Activated T-helper 1 cell treated with anti-CD3 and anti-CD28 coated beads, Interleukin-2, amount 50 U/mL, for 16 hours (primary cell): ENCODE data around the gene FAM184A.
A peak's percentile ranks its signal among the peaks of the same experiment; 100 is the strongest.

Experiments
- DNase-seq, 2 donors: peaks; one replicate each; pipeline ENCODE4 v3.0.0-alpha.2; 2020; ENCODE audit warnings: low read depth in 1 of 2, low spot score in 1 of 2

The FAM184A gene

DNA sequence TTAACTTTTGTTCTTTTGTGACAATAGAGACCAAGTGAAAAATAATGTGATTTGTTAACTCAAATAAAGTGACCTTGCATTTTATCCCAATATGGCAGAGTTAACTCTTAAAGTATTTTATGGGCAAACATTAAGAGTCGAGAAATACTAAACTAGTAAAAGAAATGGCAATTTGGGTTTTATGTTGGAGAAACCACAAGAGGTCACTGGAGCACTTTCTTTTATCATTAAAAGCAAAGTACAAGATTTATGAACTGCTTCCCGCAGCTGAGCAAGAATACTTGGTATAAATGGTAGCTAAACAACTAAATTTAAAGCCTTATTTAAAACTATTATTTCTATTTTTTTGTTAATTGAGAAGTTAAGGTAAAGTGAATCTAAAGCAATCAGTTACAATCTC lies 110.0 kb downstream of the FAM184A start:
- no peak for DNase-seq

DNA sequence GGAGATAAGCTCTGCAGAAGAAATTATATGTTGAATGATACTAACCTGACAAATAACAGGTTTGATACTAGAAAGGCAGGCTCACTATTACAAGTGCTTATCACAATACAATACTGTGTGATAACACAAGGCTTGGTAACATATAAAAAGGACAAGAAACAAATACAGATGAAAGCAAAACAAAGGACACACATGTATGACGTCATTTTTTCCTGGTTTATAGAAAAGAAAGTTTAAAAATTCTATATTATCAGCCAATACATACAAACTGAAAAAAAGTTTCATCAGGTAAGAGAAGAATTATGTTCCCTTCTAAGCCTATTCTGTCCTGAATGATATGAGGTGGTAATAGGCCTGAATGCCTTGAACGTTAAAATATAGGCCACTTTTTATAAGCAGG lies 111.2 kb downstream of the FAM184A start:
- DNase-seq: no peak

DNA sequence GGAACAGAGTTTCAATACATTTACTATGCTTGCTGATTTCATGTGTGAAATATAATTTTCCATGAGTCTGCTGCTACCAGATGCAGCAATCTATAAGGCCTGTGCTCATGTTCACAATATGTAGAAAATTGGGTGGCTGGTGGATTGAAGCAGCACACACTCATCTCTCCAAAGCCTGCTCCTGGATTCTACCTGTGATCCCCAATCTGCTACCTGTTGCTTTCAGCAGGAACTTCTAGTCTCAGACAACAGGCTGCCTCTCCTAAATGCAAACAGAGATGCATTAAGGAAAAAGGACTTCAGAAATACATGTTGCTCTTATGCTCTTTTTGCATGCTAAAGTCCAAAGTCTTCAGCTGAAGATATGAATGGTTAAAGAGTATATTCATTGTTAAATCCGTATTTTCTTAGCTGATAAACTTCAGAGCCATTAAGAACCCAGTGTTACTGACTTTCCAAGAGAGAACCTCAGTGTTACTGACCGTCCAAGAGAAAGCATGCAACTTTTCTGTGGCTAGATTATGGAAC lies 112.6 kb downstream of the FAM184A start:
- no peak for DNase-seq

DNA sequence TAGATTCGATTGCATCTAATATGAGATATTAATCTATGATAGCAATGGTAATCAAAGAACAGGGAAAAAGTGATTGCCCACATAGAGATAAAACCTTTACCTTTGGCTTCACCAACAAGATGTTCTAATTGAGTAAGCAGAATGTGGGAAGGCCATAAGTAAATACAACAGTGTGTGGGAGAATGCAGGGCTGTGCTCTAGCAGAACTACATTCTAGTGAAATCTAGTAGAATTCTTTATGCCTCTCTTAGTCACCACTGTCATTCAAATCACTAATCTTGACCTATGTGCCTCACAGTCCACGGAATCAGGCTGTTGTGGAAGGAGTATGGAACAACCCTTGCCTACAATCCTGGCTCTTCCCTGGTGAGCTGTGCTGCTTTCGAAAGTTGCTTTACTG lies 113.1 kb downstream of the FAM184A start:
- DNase-seq: no peak

DNA sequence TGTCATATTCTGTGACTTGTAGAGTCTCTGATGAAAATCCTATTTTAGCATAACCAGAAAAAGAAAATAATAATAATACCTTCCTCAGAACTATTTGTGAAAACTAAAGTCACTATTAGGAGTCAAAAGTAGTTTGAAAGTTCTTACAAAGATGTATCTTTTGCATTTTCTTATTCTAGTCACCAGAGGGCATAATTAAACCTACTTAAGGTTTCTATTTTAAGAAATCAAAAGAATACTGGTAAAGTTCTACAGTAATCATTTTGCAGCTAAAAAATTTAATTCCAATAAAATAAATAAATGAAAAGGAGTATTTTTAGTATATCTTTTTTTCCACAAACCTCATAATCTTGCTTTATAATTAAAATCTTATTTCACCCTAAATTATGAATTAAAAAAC lies 115.5 kb downstream of the FAM184A start:
- DNase-seq: no peak

DNA sequence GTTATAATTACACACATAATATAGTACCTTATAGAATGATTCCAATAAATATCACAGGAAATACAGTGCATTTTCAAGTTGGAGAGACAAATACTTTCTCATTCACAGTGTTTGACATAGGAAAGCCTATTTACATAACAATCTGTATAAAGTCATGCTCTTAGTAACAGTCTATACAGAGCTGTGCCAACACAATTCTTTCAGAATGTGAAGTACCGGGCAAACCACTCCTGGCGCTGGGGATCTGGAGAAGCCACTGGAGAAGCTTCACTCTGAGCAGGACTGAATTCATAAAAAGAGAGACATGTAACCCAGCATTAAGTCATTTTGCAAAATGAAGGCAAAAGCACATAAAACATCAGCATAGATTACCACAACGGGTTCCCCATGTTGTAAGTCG lies 118.6 kb downstream of the FAM184A start:
- DNase-seq: no peak

DNA sequence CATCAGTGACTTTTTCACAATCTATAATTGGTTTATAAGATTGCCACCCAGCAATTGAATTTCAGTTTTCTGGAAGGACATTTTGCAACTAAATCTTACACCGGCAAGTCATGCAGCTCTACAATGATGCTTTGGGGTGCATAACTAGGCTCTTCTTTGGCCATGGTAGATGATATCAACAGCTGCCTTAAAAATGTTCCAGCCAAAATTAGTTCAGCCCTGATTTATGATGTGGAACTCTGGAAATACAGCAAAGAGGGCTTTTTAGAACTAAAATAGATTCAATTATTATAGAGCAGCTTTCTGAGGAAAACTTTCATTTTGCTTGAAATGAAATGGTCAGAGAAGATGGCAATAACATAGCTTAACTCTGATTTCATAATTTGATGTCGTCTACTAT lies 125.1 kb downstream of the FAM184A start:
- no peak for DNase-seq

DNA sequence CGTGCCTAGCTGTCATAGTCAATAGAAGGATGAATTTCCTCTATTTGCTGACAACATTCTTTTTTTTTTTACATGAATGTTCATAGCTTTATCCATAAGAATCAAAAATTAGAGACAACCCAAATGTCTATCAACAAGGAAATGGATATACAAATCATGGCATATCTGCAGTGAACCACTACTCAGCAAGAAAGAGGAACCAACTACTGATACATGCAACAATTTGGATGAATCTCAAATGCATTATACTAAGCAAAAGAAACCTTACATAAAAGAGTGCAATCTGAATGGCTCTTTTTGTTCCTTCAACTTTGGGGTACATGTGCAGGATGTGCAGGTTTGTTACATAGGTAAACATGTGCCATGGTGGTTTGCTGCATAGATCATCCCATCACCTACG lies 125.8 kb downstream of the FAM184A start:
- DNase-seq: no peak

DNA sequence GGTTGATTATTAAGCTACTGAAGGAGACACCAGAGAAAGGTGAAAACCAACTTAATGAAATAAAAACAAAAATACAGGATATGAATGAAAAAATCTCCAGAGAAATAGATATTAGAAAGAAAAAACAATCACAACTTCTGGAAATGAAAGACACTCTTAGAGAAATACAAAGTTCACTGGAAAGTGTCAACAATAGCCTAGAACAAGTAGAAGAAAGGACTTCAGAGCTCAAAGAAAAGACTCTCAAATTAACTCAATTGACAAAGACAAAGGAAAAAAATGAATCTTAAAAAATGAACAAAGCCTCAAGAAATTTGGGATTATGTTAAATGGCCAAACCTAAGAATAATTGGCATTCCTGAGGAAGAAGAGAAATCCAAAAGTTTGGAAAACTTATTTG lies 133.2 kb downstream of the FAM184A start:
- no peak for DNase-seq

DNA sequence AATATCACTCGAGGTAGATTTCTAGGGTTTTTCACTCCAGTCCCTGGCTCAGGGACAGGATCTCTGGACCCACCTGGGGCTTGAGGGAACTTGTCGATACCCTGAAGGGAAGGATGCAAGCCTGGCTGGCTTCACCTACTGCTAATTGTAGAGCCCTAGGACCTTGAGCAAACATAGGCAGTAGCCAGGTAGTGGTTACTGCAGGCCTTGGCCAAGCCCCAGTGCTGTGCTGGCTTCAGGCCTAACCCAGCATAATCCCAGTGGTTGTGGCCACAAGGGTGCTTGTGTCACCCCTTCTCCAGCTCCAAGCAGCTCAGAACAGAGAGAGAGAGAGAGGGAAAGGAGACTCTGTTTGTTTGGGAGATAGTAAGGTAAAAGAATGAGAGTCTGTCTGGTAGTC lies 137.7 kb downstream of the FAM184A start:
- DNase-seq: no peak

DNA sequence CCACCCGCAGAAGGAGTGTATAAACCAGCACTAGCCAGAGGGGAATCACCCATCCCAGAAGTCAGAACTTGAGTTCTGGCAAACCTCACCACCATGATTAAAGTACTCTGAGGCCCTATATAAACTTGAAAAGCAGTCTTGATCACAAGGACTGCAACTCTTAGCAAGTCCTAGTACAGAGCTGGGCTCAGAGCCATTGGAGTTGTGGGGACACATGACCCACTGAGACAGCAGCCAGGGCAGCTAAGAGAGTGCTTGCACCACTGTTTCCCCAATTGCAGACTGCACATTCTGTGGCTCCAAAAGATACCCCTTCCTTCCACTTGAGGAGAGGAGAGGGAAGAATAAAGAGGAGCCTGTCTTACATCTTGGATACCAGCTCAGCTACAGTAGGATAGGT lies 138.8 kb downstream of the FAM184A start:
- no peak for DNase-seq

DNA sequence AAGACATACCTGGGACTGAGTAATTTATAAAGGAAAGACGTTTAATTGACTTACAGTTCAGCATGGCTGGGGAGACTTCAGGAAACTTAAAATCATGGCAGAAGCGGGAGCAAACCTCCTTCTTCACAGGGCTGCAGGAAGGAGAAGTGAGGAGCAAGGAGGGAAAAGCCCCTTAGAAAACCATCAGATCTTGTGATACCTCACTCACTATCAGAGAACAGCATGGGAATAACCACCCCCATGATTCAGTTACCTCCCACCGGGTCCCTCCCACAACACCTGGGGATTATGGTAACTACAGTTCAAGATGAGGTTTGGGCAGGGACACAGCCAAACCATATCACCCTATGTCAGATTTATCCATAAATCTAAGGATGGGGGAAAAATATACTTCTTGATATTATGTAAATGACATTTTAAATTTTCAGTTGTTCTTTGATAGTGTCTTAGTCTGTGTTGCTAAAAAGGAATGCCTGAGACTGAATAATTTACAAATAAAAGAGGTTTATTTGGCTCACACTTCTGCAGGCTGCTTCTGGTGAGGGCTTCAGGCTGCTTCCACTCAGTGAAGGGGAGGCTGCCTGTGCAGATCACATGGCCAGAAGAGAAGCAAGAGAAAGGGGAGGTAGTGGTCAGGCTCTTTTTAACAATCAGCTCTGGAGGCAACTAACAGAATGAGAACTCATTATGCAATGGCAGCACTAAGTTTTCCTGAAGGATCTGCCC lies 142.3 kb downstream of the FAM184A start:
- no peak for DNase-seq

DNA sequence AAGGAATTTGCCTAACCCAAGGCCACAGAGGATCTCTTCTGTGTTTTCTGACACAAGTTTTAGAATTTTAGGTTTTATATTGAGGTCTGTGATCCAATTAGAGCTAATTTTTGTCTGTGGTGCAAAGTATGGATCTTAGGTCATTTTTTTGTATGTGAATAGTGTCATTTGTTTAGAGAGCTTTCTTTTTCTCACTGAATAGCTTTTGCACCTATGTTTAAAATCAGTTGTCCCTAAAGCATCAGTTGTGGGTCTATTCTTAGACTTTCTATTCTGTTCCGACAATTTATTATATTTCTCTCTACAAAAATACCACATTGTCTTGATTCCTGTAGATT lies 143.2 kb downstream of the FAM184A start:
- DNase-seq: no peak

DNA sequence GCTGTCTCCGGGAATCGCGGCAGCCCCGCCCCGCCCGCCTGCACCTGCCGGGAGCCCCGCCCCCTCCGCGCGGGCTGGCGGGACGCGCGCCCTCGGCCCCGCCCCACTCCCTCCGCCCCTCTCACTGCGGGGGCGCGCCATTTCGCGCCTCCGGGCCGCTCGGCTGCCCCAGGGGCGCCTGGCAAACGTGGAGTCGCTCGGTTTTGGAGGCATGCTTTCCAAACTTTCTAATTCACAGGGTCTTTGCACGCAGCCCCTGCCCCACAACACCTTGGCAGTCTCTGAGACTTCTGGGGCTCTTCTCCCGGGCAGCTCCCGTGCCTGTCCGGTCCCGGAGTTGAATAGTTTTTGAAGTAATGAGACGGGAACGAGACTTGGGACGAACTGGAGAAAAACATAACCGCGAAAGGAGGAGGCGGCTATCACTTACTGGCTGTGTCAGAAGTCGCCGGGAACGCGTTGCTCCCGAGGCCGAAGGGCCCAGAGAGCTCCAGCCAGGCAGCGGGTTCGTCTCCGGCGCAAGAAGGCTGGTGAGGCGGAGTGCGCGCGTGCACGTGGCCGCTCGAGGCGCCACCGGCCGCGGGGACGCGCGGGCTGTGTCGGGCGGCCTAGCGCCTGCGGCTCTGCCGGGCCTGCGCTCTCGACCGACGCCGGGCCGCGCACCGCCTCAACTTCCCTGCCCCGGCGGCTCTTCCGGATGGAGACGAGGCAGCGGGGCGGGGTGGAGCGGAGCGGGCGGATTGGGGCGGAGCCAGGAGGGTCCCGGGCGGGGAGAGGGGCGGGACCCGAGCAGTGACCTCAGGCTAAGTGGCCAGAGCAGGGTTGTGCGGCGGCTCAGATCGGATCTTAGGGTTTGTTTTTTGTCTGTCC lies 143.8 kb downstream of the FAM184A start, which contains the start of gene MCM9:
MCM9 (minus strand) TSS at position 699 of the 870 bp plus-strand sequence. CDS start 3,436 bp downstream, outside the sequence.
- peak; percentile 72 to 82 for DNase-seq

DNA sequence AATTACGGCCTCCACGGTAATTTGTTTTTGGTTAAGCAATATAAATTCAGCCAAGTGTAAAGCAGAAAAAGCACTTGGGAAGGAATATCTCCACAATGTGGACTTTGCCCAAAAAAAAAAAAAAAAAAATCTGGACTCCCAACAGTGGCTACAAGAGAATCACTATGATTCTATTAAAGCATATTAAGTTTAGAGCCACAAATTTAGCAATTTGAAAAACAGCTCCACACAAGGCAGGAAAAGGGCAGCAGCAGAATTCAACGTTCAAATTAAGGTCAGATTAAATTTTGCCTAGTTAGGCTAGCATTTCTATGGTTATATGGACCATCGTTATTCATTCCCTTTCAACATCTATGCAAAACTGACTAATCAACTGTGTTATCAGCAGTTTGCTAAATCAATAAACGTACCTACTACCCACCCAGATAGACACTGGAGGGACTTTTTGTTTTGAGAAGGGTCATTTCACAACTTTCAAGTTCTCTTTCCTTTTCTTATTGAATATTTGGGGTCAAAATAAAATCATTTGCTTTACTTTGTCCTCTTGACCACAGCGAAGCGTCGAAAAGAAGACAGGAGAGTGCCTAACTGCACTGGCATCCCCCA lies 144.5 kb downstream of the FAM184A start:
- DNase-seq: no peak

DNA sequence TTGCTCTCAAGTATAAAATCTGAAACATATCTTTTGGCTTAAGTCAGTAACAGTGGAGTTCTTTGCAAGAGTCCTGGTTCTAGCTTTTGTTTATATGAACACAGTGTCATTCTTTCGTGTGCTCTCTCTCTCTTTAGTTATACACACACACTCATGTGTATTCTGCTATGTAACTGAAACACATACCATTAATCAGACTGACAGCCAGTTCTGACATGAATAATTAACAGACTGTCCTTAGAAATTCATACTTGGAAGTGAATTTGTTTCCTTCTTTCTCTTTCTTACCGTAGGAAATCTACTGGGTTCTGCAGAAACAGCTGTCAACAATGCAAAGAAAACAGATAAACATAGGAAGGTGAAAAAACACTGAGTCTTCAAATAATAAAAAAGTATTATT lies 146.0 kb downstream of the FAM184A start:
- no peak for DNase-seq

DNA sequence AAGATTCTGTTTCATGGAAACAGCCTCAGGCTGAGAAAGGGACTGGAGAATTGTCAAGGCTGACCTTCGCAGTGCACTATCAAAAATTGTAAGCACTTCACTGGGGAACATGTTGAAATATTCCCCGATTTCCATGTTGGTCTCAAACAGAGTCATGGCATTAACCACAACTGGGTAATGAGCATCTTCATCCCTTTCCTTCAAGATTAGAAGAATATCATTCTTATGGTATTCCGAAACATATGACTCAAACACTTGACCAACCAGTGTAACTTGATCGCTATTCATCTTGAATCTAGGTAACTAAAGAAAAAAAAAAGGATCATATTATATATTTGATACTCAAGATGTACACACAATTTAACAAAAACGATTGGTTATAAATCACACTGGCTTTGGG lies 147.0 kb downstream of the FAM184A start:
- no peak for DNase-seq

DNA sequence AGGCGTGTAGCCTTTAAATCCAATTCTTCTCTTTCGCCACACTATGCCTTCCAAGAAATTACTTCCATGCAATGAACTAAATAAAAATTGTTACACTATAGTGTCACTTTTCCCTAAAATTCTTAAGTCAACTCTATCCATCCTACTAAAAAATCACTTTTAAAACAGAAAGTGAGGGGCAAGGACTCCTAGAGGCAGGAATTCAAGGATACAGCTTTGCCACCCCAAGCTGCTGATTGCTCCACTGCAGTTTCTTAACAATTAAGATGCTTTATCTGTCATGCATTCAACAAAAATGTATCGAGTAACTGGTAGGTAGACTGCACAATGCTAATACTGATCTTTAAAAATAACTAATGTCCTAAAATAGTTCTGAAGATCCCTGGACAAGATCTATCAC lies 147.8 kb downstream of the FAM184A start:
- no peak for DNase-seq

DNA sequence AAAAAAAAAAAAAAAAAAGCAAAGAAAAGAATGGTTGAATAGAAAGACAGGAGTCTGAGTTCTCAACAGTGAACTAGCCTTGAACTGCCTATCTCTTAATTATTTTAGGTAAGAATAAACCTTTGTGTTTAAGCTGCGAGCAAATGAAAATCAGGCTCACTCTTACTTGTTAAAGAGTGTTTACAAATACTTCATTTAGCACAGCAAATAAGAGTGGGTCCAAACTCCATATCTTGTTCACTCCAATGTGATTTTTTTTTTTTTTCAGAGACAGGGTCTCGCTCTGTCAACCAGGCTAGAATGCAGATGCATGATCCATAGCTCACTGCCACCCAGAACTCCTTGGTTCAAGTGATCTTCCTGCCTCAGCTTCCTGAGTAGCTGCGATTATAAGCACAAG lies 155.4 kb downstream of the FAM184A start:
- DNase-seq: no peak

DNA sequence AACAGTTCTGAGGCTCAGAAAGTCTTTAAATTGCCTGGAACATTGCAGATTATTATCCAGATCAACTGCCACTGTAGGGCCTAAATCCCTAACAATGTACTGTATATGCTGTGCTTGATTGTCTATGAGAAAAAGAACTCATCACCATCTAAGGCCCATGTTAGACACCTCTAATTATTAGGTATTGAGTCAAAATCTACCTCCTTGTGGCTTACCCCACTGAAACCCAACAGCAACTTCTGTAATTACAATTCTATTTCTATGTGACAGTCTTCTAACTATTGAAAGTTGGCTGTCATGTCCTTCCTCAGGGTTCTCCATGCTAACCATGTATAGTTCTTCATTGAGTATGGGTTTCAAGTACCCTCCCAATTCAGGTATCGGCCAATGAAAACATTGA lies 157.4 kb downstream of the FAM184A start:
- no peak for DNase-seq

DNA sequence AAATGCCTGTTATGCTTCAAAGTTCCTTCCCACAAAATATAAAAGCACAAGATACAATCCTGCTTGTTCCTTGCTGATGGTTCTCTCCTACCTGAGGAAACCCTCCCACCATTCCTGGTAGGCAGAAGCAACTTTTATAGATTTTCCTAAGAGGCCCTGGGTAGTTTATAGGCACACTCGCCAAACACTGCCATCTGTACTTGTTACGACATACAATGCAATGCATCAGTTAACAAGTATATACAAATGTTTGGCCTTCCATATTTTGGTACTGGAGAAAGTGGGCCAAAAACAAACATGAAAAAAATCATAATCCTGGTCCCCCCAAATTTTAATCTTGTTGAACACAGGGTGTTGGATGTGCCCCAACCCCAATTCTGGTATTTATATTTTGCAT lies 160.1 kb downstream of the FAM184A start:
- DNase-seq: no peak
